ENCODE results near the gene ARRDC2. TPM values are rescaled to one million over a fixed set of nuclear protein-coding genes. Genes with fewer than 3 reads are reported as not detected.

ARRDC2 gene
- total RNA-seq, 1 donor from 2014 or later = 13.4 TPM

DNA sequence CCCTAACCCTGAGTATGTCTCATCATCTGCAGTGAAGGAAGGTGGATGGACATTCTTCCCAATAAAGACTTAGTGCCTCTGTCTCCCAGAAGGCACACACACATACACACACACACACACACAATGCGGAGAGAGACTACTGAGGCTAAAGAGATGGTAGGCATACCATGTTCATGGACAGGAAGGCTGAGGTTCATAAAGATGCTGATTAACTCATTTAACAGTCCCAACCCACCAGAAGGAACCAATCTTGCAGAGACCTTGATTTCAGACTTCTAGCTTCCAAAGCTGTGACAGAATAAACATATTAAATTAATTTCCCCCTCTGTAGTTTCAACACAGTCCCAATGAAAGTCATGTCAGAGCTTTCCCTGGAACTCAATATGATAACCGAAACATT lies 33.1 kb downstream of the ARRDC2 start:
- DNase-seq (ENCODE audit: low read depth) = no peak
- H3K4me3 ChIP-seq (ENCODE audit: low read depth, low read length) = no peak overlapping the region
- no peak for TF ChIP-seq CTCF (conservative IDR thresholded peaks at IDR 0.05; ENCODE audit: low read depth, low read length)

GRCh38 chr19:18043676-18044075 lies 35.7 kb downstream of the ARRDC2 start:
- no peak for DNase-seq (ENCODE audit: low read depth)
- TF ChIP-seq CTCF (conservative IDR thresholded peaks at IDR 0.05; ENCODE audit: low read depth, low read length) = no peak
- H3K4me3 ChIP-seq (ENCODE audit: low read depth, low read length) = no peak overlapping the region

- no peak for DNase-seq (ENCODE audit: low read depth)
- peak overlapping the region; percentile 35 for H3K4me3 ChIP-seq (ENCODE audit: low read depth, low read length)
- TF ChIP-seq CTCF (conservative IDR thresholded peaks at IDR 0.05; ENCODE audit: low read depth, low read length) = no peak
These were observed 36.9 kb downstream of the ARRDC2 start for GRCh38 chr19:18044825-18045304.

- DNase-seq (ENCODE audit: low read depth) = no peak
- peak overlapping the region; percentile 35 for H3K4me3 ChIP-seq (ENCODE audit: low read depth, low read length)
- no peak for TF ChIP-seq CTCF (conservative IDR thresholded peaks at IDR 0.05; ENCODE audit: low read depth, low read length)
These were observed 37.5 kb downstream of the ARRDC2 start for GRCh38 chr19:18045307-18046050.

- no peak for TF ChIP-seq CTCF (conservative IDR thresholded peaks at IDR 0.05; ENCODE audit: low read depth, low read length)
- no peak for DNase-seq (ENCODE audit: low read depth)
- H3K4me3 ChIP-seq (ENCODE audit: low read depth, low read length) = no peak overlapping the region
These were observed 38.2 kb downstream of the ARRDC2 start for GRCh38 chr19:18046059-18046718.

DNA sequence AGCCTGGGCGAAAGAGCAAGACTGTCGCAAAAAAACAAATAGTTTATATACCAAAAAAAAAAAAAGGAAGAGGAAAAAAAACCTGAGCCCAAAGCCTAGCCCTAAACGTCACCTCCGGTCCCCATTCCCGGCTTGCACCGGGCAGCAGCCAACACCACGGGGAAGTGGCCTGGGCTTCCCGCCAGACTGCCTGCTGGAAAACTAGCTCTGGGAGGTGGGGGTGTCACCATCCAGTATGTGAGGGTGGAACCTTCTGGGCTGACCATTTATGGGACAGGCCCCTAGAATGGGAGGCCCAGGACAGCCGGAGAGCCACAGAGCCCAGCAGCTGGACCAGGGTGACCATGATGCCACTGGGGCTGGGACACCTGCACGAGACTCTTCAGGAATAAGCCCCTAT lies 41.4 kb downstream of the ARRDC2 start:
- H3K4me3 ChIP-seq (ENCODE audit: low read depth, low read length) = no peak overlapping the region
- DNase-seq (ENCODE audit: low read depth) = no peak
- TF ChIP-seq CTCF (conservative IDR thresholded peaks at IDR 0.05; ENCODE audit: low read depth, low read length) = no peak
